AG08396 (cell line): Measurements from ENCODE around the gene SEPTIN2.
A peak's percentile ranks its signal among the peaks of the same experiment; 100 is the strongest.
"Not testable (repeated sequence)": the region's sequence is repeated elsewhere in the genome, so short reads cannot be mapped to it uniquely, and the experiment has no call there.

ENCODE experiments used
- DNase-seq: peaks from one replicate; pipeline ENCODE4 v3.0.0; 2012; ENCODE audit warnings: low spot score, mixed read lengths

SEPTIN2 gene

DNA sequence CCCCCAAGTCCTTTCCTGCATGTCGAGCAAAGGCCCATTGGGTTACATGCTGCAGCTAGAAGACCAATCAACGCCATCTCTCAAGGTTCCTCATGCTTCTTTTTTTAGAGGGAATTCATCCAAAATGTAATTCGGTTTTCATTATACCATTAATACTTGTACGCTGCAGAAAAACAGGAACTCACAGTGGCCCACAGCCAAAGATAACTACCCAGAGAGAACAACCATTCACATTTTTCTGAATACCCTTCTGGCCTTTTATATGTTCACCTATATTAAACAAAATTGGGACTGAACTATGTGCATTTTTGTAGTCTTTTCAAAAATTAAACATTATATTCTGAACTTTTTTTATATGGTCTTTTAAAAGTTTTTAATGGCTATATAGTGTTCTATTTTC lies 66.1 kb downstream of the SEPTIN2 start:
- no peak for DNase-seq

- not testable (repeated sequence) for DNase-seq
Observed at GRCh38 chr2:241385450-241385849, 69.7 kb downstream of the SEPTIN2 start.

- no peak for DNase-seq
Observed at GRCh38 chr2:241386519-241386918, 70.8 kb downstream of the SEPTIN2 start.

GRCh38 chr2:241389697-241390096 lies 74.0 kb downstream of the SEPTIN2 start:
- DNase-seq: no peak

GRCh38 chr2:241390301-241391206 lies 74.8 kb downstream of the SEPTIN2 start:
- no peak for DNase-seq

GRCh38 chr2:241391892-241392665 lies 76.4 kb downstream of the SEPTIN2 start:
- peak; percentile 33 for DNase-seq

- not testable (repeated sequence) for DNase-seq
Observed at GRCh38 chr2:241392753-241393152, 77.0 kb downstream of the SEPTIN2 start.

DNA sequence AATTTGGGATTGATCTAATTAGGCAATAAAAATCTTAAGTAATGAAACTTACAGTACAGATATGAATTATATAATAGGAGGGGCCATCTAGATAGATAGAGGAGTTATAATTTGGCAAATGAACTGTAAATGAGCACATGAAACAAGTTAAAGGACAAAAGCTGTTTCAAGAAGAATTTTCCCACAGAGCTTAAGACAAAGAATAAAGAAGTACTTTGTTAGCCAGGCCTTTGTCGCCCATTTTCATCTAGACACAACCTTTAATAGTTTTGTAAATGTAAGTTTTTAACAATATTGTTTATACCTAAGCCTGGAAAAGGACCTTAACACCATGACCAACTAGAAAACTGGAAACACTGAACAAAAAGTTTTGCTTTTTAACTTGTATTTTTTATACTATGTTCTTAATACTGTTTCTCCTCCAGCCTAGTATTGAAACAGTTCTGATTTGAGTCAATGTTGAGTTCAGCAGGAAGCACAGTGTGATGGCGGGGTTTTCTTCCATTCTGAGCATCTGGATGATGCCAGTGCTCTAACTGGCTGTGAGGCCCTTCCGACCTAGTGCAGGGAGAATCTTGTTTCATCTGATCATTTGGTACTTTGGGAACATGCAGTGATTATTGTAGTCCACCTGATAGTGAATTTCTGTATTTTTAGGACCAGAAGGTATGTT lies 77.9 kb downstream of the SEPTIN2 start:
- DNase-seq: no peak

- DNase-seq: not testable (repeated sequence)
Observed at GRCh38 chr2:241396809-241397208, 81.1 kb downstream of the SEPTIN2 start.

- no peak for DNase-seq
Observed at GRCh38 chr2:241399941-241400922, 84.5 kb downstream of the SEPTIN2 start.
